SU-DHL-6 (cell line): Measurements from ENCODE around the gene ACSL4.

Experiments
- EZH2phosphoT487 ChIP-seq: fragments of 200-600 bp; sonication (generic), shearing (Covaris generic); conservative IDR thresholded peaks from 2 replicates; pipeline ENCODE4 v1.6.1; 2018; ENCODE audit warnings: mild to moderate bottlenecking, antibody characterized with exemption, low read length, moderate library complexity, mixed read lengths
- TF ChIP-seq, protein P1 (sequence below): fragments of 200-600 bp; sonication (generic); IDR thresholded peaks from one replicate; pipeline ENCODE4 v1.5.1; 2017; ENCODE audit warnings: antibody characterized with exemption, mild to moderate bottlenecking, low read length, moderate library complexity; ENCODE audit not compliant: insufficient read depth, poor library complexity, severe bottlenecking

DNA sequence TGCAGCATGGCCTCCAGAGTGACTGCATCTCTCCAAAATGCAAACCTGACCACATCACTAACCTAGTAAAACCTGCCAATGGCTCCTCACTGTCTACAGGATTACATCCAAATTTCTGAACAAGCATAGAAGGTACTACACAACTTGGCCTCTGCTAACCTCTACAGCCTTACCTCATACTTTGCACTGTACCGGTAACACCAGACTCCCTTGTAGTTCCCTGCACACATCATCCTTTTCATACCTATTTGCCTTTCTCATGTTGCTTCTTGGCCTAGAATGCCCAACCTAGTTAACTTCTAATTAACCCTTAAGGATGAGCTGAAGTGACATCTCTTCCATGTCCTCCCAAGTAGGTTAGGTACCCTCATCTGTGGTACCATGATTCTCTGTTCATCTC is 74.7 kb downstream of the ACSL4 start:
- TF ChIP-seq, protein P1, sequence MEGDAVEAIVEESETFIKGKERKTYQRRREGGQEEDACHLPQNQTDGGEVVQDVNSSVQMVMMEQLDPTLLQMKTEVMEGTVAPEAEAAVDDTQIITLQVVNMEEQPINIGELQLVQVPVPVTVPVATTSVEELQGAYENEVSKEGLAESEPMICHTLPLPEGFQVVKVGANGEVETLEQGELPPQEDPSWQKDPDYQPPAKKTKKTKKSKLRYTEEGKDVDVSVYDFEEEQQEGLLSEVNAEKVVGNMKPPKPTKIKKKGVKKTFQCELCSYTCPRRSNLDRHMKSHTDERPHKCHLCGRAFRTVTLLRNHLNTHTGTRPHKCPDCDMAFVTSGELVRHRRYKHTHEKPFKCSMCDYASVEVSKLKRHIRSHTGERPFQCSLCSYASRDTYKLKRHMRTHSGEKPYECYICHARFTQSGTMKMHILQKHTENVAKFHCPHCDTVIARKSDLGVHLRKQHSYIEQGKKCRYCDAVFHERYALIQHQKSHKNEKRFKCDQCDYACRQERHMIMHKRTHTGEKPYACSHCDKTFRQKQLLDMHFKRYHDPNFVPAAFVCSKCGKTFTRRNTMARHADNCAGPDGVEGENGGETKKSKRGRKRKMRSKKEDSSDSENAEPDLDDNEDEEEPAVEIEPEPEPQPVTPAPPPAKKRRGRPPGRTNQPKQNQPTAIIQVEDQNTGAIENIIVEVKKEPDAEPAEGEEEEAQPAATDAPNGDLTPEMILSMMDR: no peak
- TF ChIP-seq EZH2phosphoT487: no peak
